GM18909 (cell line): Measurements from ENCODE around the gene MAP2K7.
"Not testable (repeated sequence)": the region's sequence is repeated elsewhere in the genome, so short reads cannot be mapped to it uniquely, and the experiment has no call there.

Experiments
- ATAC-seq: cut with Tn5 transposase; IDR thresholded peaks from one replicate; pipeline ENCODE4 v1.9.1; 2021; ENCODE audit warnings: mild to moderate bottlenecking; ENCODE audit not compliant: unreplicated experiment, poor library complexity

Gene MAP2K7

GRCh38 chr19:7953060-7953459, 49.4 kb downstream of the MAP2K7 start:
- no peak for ATAC-seq

GRCh38 chr19:7953576-7953975, 49.9 kb downstream of the MAP2K7 start:
- ATAC-seq, result no peak

- no peak for ATAC-seq
Measured at GRCh38 chr19:7955696-7956095, 52.0 kb downstream of the MAP2K7 start.

- no peak for ATAC-seq
Measured at GRCh38 chr19:7959211-7959610, 55.5 kb downstream of the MAP2K7 start.

- not testable (repeated sequence) for ATAC-seq
Measured at GRCh38 chr19:7961082-7961481, 57.4 kb downstream of the MAP2K7 start.

GRCh38 chr19:7961920-7962626, 58.4 kb downstream of the MAP2K7 start:
- no peak for ATAC-seq

- no peak for ATAC-seq
Measured at GRCh38 chr19:7962644-7963268, 59.1 kb downstream of the MAP2K7 start.

GRCh38 chr19:7963566-7963965, 59.9 kb downstream of the MAP2K7 start:
- no peak for ATAC-seq
